GM10266 (cell line): ENCODE data around the gene TRAK1.

Experiments
- DNase-seq: peaks from one replicate; pipeline ENCODE4 v3.0.0; 2012; ENCODE audit errors: extremely low spot score
- TF ChIP-seq, protein P1 (sequence below): IDR thresholded peaks from 2 replicates; pipeline ENCODE4 v1.5.1; 2012; ENCODE audit warnings: mild to moderate bottlenecking, low read depth; ENCODE audit not compliant: control insufficient read depth, insufficient read depth; ENCODE audit errors: missing control alignments

TRAK1 gene

DNA sequence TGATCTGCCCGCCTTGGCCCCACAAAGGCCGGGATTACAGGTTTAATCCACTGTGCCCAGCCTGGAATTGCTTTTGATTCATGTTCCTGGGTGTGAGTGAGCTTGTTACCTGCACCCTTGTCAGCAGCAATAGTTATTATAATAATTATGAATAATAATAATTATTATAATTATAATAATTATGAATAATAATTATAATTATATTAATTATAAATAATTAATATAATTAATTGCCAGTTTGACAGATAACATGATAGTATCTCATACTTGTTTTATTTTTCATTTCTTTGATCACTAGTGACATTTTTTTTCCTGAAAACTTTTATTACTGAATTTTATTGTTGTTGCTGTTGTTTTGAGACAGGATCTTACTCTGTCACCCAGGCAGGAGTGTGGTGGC is 21.1 kb upstream of the TRAK1 start:
- TF ChIP-seq, protein P1, sequence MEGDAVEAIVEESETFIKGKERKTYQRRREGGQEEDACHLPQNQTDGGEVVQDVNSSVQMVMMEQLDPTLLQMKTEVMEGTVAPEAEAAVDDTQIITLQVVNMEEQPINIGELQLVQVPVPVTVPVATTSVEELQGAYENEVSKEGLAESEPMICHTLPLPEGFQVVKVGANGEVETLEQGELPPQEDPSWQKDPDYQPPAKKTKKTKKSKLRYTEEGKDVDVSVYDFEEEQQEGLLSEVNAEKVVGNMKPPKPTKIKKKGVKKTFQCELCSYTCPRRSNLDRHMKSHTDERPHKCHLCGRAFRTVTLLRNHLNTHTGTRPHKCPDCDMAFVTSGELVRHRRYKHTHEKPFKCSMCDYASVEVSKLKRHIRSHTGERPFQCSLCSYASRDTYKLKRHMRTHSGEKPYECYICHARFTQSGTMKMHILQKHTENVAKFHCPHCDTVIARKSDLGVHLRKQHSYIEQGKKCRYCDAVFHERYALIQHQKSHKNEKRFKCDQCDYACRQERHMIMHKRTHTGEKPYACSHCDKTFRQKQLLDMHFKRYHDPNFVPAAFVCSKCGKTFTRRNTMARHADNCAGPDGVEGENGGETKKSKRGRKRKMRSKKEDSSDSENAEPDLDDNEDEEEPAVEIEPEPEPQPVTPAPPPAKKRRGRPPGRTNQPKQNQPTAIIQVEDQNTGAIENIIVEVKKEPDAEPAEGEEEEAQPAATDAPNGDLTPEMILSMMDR = no peak
- DNase-seq = no peak

DNA sequence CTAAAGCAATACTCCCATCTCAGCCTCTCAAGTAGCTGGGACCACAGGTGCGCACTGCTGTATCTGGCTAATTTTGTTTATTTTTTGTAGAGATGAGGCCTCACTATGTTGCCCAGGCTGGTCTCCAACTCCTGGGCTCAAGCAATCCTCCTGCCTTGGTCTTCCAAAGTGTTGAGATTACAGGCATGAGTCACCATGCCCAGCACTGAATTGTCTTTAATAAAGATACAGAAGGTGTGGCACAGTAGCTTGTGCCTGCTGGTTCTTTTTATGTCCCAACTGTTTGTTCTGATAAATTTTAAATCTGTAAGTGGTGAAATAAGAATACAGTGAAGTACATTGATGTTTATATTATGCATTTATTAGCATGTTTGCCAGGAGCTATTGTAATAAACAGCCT is 20.6 kb upstream of the TRAK1 start:
- no peak for DNase-seq
- TF ChIP-seq, protein P1 = no peak

DNA sequence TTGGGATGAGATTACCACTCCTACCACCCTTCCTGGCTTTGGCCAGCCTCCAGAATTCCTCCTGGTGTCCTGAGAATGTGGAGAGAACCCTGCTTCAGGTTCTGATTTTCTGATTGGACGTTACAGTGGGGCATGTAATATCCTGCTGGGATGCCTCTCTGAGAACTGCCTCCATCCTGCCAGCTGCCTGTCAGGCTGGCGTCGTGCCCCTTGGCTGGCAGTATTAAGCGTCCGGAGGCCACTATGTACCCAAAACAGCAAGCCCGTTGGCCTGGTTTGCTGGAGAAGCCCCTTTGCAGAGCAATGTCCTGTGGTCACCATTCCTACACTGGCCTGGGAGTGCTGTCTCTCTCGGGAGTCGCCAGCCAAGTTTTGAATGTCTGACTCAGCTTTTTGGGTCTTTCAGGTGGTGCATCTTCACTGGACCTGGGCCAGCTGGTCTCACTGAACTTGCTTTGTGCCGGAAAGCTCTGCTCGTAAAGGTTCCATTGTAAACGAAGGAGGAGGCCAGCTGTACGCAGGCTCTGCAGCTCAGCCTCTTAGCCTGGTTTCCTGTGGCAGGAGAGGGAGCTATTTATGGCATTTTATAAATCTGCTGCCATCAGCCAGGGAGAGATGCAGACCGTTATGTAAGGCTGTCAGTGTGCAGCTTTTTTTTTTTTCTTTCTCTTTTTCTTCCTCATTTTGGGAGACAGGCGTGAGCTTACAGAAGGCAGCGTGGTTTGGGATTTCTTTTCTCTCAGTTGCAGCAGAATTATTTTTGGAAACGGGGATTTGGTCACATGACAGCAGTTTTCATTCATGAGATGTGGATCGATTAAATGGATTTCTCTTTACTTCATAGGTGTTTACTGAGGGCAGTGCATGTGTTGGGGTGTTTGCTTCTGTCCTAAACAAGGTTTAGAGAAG is 19.0 kb upstream of the TRAK1 start:
- TF ChIP-seq, protein P1 = no peak
- no peak for DNase-seq

DNA sequence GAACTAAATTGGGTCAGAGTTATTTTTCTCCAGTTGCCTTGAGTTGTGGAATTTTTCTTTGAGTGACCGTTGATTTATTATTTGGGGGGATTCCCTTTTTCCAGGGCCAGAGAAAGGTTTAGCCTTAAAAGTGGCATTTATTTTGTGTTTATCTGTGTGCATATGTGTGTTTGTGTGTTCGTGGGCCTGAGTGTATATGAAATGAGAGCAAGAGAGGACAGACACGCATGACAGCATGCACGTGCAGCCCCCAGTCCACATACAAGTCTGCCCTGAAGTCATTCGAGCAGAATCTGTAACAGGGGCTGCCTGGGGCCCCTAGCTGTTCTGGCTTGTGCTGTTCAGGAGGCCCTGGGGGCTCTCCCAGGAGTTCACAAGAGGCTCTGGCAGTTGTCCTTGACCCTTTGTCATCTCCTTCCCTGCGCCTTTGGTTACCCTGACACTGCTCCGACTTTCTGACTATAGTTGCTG is 18.3 kb upstream of the TRAK1 start:
- TF ChIP-seq, protein P1 = no peak
- DNase-seq = no peak

DNA sequence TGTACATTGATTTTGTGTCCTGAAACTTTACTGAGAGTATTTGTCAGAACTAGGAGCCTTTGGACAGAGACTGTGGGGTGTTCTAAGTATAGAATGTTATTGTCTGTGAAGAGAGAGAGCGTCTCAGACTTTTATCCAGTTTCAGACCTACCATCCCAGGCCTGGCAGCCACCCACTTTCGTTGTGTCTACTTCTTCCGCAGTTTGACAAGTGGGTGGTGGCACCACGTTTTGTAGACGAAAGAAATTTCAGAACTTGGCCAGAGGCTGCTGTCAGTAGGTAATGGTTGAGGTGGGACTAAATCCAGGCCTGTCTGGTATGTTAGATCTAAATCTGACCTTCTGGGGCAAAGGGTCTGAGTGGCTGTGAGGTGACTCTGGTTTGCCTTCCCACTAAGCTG is 13.4 kb upstream of the TRAK1 start:
- TF ChIP-seq, protein P1 = no peak
- no peak for DNase-seq

DNA sequence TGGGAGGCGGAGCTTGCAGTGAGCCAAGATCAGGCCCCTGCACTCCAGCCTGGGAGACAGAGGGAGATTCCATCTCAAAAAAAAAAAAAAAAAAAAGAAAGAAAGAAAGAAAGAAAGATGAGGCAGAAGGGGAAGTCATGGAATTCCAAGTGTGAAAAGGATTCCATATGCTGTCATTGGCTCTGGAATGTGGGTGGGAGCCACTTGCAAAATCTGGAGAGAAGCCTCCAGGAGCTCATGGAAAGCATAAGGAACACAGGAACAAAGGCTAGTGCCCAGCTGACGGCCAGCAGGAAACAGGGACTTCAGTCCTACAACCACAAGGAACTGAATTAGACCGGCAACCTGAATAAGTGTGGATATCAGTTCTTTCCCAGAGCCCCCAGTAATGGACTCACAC is 12.5 kb upstream of the TRAK1 start:
- TF ChIP-seq, protein P1 = no peak
- no peak for DNase-seq

DNA sequence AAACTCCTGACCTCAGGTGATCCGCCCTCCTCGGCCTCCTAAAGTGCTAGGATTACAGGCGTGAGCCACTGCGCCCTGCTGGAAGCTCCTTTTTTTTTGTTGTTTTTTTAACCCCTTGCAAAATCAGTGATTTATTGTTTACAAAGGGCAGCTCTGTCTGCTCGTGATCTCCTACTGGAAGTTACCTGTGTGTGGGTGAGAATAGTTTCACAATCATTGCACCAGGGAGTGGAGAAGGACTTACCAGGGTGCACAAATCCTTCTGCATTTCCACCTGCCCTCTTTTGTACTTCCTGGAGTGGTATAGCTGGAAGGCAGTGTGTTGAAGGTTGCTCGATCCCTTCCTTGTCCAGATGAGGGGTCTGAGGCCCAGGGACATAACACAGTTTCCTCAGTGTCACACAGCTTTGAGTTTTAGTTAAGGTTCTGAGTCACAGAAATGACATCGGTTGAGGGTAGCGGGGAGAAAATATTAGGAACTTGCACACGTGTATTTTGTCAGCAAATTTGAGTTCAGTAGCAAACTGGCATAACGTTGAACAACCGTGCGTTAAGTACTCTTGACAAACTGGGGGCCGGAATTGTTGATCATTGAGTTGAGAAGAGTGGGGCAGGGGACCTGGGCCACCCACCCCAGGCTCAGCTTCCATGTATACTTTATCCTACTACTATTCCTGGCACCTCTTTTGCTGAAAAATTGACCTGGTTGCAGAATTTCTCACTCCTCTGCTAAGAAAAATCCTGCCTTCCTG is 11.3 kb upstream of the TRAK1 start:
- no peak for DNase-seq
- TF ChIP-seq, protein P1 = no peak
